ENCODE measurements around the gene TBP.

The TBP gene

DNA sequence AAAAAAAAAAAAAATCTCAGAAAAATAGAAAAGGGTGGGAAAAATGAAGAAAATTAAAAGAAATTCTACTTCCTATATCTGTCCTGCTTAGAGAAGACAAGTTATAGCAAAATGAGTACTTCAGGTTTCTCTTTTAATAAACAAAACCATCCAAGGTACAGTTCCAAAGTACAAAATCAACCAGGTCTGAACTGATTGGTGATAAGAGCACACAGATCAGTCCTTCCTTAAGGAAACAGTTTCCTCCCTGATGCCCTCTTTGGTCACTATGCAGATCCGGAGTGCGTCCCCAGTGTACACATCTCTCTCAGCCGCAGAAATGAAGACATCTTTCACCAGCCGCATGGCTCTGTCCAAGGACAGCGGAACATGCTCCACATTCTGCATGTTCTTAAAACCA lies 19.2 kb upstream of the TBP start:
- DNase-seq (ENCODE audit: low spot score) = no peak

DNA sequence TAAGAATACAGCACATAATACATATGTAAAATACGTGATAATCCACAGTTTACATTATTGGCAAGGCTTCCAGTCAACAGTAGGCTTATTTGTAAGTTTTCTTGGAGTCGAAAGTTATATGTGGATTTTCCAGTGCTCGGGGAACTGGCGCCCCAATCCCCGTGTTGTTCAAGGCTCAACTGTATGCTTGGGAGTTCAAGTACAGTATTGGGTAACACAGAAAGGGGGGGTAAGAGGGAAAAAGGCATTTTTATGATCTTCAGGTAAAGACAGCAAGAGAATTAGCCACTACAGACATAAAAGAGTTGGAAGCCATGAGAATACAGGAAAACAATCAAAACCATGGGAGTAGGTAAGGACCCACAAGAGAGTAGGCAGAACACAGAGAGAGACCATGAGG lies 17.5 kb upstream of the TBP start:
- no peak for DNase-seq (ENCODE audit: low spot score)

DNA sequence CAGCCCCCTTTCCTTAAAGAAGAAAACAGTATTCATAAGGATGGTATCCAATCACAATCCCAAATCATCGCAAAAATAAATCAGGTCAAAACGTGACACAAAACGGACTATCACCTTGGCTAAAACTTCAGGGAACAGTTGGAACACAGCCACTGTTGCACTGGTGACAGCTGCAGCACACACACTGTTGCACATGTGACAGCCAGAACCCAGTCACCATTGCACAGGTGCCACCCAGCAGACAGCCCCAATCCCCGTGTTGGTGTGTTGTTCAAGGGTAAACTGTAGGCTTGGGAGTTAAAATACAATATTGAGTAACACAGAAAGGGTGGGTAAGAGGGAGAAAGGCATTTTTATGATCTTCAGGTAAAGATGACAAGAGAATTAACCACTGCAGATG lies 16.8 kb upstream of the TBP start:
- no peak for DNase-seq (ENCODE audit: low spot score)

DNA sequence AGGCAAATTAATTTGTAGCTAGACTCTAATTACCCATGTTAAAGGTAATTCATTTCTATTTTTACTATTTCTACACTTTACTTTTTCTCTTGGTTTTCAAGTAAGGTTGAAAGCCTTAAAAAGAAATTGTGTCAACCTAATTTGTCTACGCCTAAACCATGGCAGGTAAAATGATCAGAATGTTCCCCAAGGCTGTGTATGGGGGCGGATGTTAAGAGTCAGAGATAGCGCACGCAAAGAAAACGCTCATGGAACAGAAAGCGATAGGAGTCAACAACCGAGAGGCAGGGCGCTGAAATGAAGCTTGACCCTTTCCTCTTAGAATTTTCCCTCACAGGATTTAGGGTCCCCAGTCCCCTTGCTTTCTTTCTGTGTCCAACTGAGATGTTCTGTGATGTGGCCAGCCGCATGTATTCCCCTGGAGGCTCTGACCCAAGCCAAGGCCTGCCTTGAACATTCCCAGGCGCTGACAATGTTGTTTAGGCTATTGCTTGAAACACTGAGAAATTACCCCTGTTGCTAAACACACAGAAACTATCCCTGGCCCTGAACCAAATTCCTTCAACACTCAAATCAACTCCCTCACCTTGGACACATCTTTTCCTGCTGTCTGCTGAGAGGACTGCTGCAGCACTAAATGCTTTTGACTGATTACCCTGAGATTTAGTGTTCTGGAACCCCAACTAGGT lies 12.0 kb upstream of the TBP start:
- no peak for DNase-seq (ENCODE audit: low spot score)

DNA sequence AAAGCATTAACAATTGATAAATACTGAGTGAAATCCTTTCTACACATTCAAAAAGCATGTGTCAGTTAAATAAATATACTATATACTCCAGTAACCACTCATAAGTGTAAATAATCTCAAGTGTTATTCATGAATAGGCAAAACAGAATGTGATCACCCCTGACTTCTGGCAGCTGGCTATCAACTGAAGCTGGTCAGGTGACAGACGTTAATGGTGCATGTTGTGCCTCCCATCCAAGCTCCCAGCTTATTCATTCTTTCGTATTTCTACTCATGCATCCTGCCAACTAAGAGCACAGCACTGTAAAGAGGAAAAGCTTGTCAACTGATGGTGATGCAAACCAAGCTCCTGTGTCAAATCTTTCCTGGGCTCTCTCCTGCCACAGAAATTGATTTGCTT lies 8.8 kb upstream of the TBP start:
- DNase-seq (ENCODE audit: low spot score) = no peak

DNA sequence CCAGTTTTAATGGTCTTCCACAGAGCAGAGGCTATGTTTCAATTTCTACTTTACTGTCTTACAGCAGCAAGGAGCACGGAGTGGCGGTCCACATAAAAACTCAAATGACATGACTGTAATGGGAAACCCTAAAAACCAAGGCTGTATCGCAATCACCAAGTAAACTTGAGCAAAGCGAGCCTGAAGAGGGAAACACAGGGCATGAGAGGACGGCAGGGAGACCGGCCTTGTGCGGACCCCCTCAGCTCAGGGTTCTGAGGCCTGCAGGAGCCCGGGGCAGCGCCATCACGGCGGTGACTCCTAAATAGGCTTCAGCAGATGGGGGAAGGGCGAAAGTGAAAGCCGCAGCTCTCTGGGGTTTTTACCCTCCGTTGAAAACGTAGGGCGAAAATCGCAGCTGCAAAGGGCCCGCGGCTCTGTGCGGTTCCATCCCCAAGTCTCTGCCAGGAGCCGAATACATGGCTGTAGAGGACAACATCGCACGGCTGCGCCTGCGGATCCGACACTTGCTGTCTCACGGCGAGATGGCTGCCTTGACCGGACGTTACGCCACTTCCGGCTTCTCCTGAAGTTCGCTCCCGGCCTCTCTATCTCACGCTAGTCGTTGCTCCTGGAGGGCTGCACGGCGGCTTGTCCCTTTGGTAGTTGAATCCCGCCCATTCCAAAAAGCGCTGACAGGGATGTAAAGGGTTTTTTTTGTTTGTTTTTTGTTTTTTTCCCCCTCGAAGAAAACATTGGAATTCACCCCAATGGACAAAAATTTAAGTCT lies 1.2 kb upstream of the TBP start, which contains the start of gene PSMB1:
Gene PSMB1 (minus strand): TSS at position 543 of the 769 bp plus-strand sequence. CDS start 65 bp downstream, at position 478.
- DNase-seq (ENCODE audit: low spot score) = peak; percentile 99

DNA sequence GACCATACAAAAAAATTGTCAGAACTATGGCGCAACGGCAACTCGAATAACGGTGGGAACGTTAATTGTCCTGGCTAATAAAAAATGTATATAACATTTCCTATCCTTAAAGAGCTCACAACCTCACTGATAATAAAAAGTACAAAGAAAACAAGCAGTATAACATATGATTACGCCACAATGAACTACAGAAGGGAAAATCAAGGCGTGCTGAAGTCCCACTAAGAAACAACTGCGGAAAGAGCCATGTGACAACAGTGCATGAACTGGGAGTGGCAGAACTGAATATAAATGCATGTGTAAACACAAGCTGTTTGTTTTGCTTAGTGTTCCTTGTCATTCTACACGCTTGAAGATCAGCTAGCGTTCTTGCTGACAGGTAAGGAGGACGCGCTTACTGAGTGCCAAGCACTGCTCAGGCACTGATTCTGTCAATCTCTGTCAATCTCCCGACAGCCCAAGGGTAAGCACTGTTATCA lies 596 bp upstream of the TBP start:
- no peak for DNase-seq (ENCODE audit: low spot score)

DNA sequence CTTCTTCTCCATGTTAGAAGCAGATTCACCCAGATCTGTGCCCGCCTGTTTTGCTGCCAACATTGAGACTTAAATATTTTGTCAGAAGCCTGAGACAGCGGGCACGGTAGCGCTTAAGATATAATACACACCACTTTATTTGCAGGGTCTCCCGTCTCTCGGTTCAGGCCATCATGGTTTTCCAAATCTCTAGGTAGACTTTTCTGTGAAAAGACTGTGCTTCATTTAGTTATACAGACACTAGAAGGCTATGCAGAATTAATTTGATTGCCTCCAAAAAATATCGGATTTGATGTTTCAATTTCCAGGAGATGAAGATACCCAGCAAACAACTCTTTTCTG lies 598 bp downstream of the TBP start:
- DNase-seq (ENCODE audit: low spot score) = no peak

DNA sequence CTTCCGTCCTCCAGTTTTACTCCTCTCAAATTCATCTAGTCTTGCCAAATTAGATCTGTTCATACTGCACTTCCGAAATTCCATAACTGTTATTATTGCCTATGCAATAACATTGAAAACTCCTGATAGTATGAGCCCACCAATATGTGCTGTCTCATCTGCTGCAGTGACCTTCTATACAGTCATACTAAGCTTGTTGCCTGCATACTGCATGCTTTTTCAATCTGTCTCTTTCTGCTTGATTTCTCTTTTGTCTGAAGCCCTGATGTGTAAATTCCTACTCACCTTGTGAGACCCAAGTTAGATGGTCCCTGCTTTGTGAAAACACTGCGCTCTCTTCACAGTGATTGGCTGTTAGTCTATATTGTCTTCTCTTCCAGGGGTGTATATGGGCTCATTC lies 1.1 kb downstream of the TBP start:
- DNase-seq (ENCODE audit: low spot score) = no peak

DNA sequence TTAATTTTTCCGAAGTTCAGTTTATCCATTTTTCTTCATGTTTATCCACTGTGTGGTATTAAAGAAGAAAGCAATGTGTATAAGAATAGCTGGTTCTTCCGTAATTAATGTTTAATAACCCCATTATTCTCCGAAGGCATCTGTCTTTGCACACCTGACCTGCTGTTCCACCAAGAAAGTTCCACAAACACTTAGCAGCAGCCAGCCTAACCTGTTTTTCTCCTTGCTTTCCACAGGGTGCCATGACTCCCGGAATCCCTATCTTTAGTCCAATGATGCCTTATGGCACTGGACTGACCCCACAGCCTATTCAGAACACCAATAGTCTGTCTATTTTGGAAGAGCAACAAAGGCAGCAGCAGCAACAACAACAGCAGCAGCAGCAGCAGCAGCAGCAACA lies 7.4 kb downstream of the TBP start:
- DNase-seq (ENCODE audit: low spot score) = no peak

DNA sequence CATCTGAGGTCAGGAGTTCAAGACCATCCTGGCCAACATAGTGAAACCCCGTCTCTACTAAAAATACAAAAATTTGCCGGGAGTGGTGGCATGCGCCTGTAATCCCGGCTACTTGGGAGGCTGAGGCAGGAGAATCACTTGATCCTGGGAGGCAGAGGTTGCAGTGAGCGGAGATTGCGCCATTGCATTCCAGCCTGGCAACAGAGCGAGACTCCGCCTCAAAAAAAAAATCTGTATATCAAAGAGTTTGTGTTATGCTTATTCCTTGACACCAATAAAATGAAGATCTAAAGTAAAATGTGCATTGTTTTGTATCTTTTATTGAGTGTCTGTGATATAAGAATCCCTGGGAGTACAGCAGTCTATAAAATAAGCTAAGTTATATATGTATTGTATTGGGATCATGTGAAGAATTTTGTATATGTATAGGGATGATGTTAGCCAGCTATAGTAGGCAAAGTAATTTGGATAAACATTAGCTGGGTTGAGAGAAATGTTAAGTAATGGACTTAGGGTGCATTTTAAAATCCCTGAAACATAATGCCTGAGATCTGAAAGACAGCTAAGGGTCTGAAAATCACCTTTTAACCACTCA lies 10.9 kb downstream of the TBP start:
- DNase-seq (ENCODE audit: low spot score) = no peak

DNA sequence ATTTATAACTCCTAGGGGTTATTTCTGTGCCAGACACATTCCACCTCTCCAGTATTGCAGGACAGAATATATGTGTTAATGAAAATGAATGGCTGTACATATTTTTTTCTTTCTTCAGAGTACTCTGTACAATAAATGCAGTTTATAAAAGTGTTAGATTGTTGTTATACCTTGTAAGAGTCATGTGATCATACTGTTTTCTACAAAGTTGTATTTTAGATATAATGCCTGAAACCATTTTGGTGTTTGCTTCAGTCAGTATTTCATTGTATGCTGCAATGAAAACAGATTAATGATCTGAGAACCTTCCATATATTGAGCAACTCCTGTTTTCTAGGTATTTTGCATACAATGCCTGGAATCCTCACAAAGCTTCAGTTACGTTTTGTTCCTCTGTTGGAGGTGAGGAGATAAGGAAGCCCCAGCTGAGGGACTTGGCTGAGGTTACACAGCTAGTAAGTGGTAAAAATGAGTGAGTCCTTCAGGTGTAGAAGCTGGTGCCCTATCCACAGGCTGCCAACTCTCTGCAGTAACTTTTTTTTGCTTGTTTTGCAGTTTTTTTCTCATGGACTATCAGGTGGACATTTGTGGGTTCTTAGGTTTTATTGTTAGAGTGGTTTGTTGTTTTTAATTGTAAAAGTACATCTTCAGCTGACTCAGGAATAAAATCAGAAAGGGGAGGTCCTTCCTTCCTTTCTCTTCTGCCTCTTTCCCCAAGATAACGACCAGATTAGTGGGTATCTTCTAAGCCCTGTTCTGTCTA lies 18.7 kb downstream of the TBP start:
- no peak for DNase-seq (ENCODE audit: low spot score)

DNA sequence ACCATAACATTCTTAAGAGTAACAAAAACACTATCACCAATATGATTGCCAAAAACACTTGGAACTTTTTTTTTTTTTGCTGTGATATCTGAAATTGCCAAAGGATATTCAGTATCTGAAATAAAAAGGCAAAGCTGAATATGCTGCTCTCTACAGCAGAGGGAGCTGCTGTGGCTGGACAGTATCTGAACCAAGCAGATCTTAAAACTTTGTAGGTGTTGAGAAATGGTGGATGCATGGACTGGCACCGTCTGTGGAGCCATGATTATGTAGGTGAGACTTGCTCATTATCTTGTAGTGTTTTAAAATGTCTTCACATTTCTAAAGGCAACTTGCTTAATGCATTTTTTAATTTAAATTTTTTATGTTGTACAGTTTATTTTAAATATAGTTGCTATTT lies 21.1 kb downstream of the TBP start:
- DNase-seq (ENCODE audit: low spot score) = peak; percentile 9

DNA sequence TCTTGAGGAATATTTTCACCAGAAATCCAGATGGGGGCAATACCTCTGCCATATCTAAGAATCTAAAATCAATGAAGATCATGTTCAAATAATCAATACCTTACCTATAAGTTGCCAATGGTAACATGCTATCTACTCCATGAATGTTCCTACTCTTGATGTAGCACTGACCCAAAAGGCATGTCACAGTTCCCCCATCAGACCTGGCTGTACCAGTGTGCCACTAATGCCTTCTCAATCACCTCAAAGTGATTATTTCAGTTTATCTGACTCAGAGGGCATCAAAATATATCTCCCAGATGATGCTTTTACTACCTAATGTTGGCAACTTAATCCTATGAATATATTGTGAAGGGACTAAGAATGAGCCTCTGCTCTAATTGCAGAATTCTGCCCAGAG lies 24.7 kb downstream of the TBP start:
- no peak for DNase-seq (ENCODE audit: low spot score)

DNA sequence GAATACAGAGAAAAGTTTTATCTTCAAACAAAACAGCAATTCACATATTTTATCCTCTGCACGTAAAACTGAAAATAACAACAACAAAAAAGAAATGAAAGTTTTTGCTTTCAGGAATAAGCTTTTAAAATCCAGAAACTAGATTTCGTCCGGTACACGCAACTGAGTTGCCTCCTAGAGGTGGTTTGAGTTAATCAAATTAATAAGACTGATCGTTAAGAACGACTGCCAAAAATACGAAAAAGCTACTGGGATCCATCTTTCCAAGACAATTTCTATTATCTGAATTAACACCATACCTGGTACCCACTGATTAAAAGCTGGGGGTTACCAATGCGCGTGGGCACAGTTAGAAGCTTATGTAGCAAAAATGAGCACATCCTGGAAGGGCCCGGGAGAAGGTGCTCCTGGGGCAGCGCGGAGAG lies 29.6 kb downstream of the TBP start:
- DNase-seq (ENCODE audit: low spot score) = peak; percentile 16

DNA sequence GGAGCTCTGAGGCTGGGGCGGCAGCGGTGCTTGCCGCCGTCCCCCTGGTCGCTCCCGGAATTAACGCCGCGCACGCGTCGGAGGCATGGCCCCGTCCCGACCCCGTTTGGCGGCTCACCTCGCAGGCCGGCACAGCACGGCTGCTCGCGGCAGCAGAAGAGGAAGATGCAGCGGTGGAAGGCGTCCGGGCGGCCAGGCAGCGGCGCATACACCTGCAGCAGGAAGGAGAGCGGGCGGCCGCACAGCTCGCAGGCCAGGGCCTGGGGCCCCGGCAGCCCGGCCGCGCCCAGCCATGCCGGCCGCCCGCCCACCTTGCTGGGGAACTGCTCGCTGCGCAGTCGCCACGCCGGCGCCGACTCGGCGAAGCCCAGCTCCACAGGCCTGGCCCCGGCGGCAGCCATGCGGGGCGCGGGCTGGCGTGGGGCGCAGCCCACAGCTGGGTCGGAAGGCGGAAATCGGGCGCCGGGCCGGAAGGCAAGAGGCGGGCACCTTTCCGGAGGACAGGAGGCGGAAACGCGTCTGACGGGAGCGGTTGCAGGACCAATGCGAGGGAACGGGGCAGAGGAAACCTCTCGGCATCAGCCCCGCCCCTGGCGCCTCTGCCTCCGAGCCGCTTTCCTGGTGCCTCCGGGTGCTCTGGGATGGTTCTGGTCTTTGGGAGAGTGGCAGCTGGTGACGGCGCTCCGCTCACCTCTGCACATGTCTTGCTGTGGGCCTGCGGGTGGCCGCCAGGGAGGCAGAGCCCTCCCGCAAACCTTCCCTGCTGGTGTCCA lies 30.2 kb downstream of the TBP start, which contains the start of gene PDCD2:
Gene PDCD2 (minus strand): TSS at position 457 of the 773 bp plus-strand sequence. CDS start 56 bp downstream, at position 401.
- DNase-seq (ENCODE audit: low spot score) = peak; percentile 94

DNA sequence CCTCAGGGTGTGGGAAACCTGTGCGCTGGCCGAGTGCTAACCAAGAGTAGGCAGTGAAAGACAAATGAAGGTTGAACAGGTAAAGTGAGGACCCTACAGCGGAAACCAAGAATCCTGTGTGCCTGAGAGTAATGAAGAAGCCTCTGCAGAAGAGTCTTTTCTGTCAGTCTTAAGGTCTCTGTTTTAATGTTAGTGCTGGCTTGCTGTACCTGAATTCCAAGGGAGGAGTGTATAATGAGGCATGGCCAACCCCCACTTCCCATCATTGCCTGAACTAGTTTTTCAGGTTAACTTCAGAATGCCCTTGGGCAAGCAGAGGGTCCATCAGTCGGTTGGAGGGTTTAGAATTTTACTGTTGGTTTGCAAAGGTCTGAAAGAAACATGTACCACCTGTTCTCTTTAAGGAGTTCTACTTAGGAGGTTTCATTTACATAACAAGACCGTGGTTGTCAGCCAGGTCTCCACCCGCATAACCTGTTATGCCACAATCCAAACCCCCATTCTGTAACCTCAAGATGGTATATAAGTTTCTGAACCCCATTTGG lies 30.9 kb downstream of the TBP start:
- DNase-seq (ENCODE audit: low spot score) = no peak

DNA sequence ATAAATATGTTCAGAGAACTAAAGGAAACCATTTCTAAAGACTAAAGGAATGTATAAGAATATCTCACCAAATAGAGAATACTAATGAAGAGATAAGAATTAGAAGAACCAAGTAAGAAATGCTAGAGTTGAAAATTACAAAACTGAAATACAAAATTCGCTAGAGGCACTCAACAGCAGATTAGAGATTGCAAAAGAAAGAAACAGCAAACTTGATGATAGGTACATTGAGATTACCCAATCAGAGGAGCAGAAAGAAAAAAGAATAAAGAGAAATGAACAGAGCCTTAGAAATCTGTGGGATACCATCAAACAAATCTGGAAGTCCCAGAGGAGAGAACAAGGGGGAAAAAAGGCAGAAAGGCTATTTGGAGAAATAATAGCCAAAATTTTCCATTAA lies 36.6 kb downstream of the TBP start:
- no peak for DNase-seq (ENCODE audit: low spot score)

DNA sequence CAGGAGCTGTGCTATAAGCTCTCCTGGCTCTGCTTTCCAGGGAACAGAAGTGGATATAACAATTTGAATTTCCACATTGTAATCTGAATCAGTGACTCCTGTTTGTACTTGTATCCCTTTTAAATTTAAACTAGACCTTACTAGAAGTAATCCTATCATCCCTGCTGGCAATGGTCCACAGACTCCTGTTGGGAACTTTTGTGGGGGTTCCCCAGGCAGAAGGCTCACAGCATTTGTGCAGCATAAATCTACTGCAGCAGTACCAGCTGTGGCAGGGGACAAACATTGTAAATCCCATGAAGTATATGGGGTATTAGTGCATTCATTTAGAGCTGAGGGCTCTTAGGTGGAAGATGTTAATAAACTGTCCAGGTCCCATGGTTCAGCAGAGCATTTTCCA lies 42.3 kb downstream of the TBP start:
- no peak for DNase-seq (ENCODE audit: low spot score)

DNA sequence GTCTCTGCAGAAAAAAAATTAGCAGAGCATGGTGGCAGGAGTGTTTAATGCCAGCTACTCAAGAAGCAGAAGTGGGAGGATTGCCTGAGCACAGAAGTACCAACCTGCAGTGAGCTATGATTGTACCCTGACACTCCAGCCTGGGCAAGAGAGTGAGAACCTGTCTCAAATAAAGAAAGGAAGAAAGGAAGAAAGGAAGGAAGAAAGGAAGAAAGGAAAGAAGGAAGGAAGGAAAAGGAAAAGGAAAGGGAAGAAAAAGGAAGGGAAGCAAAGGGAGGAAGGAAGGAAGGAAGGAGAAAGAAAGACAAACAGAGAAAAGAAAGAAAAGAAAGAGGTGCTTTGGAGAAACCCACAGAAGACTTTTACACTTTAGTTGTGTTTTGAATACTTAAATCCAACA lies 43.1 kb downstream of the TBP start:
- DNase-seq (ENCODE audit: low spot score) = no peak

DNA sequence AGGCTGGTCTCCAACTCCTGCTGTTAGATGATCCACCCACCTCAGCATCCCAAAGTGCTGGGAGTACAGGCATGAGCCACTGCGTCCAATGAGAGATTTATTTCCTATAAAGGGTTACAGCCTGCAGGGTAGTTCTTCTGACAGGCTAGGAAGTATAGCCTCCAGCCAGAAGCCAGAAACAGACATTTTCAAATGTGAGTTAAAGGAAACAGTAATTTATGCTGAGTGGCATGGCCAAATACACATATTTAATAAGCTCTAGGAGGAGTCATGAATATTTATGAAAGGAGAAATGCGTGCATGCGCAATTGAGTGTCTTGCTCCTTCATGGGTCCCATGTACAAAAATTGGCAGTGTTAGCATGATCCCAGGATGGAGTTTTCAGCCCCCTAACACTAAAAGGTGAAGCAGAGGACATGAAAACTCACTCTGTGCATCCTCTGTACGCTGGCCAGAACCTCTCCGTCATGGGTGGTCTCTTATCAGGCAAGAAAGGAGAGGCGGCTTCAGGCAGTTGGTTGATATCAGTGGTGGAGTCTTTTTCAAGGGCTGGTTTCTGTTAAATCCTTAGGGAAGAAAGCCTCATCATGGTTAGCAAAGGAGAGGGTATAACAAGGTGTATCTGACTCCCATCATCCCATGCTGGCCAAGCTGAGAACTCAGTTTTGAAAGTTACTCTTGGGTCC lies 51.5 kb downstream of the TBP start:
- no peak for DNase-seq (ENCODE audit: low spot score)
